Measurements from ENCODE around the gene LCLAT1.
"Not testable (repeated sequence)": the region's sequence is repeated elsewhere in the genome, so short reads cannot be mapped to it uniquely, and the experiment has no call there.

Gene LCLAT1

DNA sequence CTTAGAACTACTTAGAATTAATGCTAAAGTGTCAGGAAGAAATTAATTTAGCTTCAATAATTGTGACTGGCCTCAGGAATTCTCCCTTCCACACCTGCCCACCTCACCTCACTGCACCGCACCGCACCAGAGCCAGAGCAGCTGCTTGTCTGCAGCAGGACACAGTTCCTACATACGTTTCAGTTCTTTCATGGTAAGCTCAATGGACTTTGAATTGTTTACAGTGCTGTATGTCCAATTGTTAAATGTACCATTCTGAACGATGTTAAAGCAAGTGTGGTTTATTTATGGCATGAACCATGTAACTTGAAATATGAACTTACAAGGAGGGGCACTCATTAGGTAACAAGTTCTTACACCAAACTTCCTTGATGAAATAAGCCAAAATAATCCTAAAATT, 196.0 kb downstream of the LCLAT1 start:
- not testable (repeated sequence) for DNase-seq (ENCODE audit: low read depth)

DNA sequence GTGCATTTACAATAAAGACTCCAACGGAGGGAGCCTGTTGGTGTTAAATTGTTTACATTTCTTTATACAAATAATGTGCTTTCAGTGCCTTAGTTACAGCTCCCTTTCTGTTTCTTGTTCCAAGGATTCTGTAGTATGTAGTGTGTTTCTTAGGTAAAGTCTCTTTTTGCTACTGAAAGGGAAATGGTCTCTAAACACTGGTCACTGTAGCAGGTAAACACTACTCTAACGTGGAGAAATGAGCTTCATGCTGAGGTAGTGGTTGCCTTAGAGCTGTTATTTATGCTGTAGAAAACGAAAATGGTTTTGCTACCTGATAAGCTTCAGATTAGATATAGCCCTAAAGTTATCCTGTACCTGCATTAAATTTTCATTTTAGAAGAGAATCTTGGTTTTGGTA, 196.6 kb downstream of the LCLAT1 start:
- DNase-seq (ENCODE audit: low read depth): no peak

DNA sequence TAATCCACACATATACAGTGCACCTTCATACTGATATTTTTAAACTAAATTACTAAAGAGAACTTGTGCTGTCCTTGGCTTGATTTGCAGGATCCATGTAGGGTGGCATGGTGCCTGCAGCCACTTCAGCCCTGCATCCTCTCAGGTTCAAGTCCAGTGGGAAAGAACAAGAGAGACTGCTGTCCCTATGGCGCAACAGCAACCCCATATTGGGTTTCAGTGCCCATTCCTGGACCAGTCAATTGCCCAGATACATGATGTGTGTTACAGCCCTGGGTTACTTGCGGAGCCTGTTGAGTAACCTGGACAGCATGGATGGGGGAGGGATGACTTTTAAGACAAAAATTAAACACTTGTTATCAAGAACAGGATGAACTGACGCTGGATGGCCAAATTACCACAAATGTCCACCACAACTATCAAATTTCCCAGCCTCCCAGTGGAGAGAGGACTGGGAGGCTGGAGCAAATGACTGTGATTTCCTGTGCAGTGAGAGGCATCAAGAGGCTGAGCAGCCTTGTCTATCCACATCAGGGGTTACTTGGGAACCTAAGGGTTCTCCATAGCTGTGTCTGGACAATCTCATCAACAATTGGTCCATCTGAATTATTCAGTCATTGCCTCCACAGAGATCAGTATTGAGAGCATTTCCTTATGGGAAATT, 198.2 kb downstream of the LCLAT1 start:
- no peak for DNase-seq (ENCODE audit: low read depth)

GRCh38 chr2:30645745-30646119, 198.7 kb downstream of the LCLAT1 start:
- DNase-seq (ENCODE audit: low read depth): no peak

DNA sequence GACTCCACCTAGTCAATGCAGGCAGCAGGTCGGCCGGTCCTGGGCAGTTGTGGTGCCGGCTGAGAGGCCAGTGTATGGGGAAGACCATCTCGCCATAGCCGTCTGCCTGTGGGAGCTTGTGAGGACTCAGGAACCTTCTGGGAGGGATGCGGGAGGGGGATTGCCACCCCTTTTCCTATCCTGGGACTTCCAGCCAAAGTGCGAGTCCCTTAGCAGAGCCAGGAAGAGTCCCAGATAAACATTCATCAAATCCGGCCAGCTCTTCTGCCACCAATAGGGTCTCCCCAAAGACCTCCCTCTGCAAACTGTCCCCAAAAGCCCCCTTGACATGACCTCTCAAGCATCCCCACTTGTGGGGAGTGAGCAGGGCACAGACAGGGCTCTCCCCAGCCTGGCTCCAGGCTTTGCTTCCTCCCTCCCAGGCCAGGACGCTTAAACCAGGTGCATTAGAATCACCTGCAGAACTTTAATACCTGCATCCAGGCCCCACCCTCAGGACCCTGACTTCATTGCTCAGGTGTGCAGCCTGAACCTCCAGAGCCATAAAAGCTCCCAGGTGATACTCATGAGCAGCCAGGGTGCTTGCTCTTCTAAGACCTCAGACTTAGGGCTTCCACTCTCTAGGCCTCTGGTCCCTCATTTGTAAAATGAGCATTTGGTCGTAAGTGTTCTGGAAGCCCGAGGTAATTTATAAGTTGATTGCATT, 200.9 kb downstream of the LCLAT1 start:
- no peak for DNase-seq (ENCODE audit: low read depth)

DNA sequence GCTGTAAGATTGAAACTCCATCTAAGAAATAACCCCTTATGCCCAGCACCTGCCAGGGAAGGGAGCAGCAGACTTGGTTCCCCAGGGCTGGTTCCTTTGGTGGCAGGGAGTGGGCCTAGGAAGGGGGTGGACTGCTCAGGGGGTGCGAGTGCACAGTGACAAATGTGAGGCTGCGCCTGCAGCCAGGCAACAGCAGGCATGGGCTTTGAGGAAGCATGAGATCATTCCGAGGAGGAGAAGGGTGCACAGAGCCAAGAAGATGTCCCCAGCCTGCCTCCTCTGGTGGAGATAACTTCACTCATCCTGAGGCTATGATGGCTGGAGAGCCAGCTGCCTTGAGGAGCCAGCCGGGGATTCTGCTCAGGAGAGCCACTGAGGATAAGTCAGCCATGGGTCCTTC, 202.2 kb downstream of the LCLAT1 start:
- DNase-seq (ENCODE audit: low read depth): no peak

DNA sequence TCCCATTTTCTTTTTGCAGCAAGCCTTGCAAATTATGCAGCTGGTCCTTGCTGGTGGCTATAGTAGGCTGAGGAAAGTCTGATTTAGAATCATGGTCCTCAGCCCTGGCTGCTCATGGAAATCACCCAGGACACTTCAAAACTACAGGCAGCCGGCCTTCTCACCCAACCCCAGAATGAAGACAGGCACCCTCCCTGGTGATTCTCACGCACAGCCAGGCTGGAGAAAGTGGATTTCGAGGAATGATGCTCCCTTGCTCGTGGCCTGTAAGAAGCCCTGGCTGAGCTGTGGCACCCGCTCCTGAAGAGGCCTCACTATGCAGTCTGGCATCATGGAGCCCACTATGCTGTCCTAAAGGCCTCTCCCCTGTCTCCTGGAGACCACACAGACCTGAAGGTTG, 202.8 kb downstream of the LCLAT1 start:
- DNase-seq (ENCODE audit: low read depth): no peak

DNA sequence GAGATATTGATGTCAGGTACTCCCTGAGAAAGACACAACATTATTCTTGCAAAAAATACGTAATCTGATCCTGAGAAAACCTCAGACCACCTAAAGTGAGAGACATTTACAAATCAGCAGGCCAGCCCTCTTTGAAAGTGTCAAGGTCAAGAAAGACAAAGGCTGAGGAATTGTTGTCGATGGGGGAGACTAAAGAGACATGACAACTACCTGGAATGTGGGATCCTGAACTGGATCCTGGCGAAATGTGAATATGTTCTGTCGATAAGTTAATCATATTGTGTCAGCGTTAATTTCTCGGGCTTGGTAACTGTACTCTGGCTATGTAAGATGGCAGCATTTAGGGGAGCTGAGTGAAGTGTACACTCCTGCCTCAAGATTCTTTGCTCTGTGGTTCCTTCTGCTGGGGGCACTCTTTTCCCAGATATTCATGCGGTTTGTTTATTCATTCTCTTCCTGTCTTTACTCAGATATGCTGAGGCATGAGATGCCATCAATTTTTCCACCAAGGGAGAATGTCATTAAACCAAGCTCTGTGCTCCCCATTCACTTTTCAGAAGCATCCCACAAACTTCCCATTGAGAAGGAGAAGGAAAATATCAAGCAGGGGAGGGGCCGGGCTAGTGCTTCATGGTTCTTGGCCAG, 205.3 kb downstream of the LCLAT1 start:
- no peak for DNase-seq (ENCODE audit: low read depth)

DNA sequence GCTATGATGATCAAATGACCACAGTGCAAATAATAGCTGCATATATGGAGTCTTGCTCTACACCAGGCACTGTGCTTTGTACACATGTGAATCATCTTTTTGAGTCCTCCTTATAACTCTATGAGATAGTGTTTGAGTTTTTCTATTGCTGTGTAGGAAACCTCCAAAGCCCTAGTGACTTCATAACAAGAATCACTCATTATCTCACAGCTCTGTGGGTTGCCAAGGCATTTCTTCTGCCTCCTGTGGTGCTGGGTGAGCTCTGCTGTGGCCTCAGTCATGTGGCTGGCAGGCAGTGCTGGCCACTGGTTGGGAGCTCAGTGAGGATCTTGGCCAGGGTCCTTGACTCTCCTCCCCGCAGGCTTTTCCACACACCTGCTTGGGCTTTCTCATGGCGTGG, 206.8 kb downstream of the LCLAT1 start:
- no peak for DNase-seq (ENCODE audit: low read depth)

DNA sequence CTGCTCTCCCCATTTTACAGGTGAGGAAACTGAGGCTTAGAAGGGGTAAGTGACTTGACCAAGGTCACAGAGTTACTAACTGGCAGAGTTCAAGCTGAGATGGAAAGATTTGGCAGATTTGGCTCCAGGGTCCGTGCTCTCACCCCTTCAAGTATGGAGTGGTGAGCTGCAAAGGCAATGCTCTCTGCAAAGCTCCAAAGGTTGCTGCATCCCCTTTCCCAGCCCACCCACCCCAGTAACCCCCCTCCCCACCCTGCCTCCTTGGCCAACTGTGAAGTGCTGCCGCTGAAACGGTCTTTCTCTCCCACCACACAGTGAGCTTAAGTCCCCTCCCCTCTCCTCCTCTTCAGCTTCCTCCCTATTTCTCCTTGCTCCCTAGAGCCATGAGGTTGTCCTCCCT, 207.4 kb downstream of the LCLAT1 start:
- no peak for DNase-seq (ENCODE audit: low read depth)

DNA sequence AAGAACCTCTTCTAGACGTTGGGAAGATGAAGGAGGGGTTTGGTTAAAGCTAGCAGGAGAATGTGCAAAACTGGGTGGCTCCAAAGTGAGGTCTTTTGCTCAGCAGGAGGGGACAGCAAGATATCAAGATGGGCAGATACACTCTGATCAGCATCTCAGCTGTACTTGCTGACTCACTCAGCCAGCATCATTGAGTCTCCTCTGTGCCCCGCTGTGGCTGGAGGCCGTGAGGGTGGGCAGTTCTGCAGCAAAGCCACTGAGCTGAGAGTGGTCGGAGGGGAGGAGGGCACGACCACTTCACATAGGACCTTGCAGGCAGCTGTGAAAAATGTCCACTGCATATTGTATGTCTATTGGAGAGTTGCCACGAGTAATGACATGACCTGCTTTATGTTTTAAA, 208.2 kb downstream of the LCLAT1 start:
- DNase-seq (ENCODE audit: low read depth): no peak

DNA sequence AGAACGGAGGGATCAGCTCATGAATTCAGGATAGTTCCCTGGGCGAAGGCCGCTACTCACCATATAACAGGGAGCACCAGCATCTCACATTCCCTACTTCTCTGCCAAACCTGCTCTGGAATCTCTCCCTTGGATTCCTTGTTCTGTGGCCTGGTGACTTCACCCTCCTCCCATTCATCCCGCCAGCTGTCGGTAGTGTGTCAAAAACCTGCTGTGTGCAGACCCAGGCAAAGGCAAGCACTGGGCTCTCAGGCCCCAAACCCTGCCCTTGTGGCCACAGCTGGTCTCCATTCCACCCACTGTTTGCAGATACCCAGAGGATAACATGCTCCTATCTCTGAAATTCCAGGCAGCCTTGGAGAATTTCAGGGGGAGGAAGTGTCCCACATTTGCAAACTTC, 208.6 kb downstream of the LCLAT1 start:
- no peak for DNase-seq (ENCODE audit: low read depth)

GRCh38 chr2:30656079-30656478, 209.0 kb downstream of the LCLAT1 start:
- DNase-seq (ENCODE audit: low read depth): peak; percentile 56

GRCh38 chr2:30661173-30662107, 214.4 kb downstream of the LCLAT1 start:
- peak; percentile 39 for DNase-seq (ENCODE audit: low read depth)

DNA sequence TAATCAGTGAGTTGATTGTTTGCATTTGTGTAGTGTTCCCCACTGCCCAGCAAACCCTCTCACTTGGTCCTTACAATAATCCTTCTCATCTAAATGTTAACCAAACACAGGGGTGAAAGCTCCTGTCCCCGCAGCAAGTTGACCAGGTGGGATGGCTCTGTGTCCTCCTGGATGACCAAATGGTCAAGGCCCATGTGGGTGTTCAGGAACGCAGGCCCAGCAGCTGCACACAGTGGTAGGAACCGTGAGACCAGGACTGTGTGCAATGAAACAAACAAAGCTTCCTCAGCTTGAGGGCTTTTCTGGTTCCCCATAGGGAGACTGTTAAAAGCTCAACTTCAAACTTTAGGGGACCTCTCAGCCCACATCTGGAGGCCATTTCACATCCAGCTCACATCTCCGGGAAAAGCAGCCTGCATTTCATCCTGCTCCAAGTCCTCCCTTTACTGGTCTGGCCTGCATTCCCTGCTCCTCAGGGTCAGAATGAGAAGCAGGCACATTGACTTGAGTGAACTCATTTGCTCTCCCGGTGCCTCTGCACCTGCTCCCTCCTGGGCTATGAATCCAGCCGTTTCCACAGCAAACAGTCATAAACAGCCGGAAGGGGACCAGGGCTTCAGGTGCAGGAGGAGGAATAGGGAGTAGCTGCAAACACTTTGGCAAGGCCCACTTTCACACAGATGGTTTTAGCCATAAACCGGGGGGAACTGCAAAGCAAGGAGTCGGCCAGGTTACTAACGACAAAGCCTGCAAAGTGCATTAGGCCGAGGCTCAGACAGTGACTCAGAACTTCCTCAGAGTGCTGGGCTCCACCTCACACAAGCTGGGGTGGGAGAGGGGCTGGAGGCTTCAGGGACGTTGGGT, 215.5 kb downstream of the LCLAT1 start:
- DNase-seq (ENCODE audit: low read depth): peak; percentile 54

- no peak for DNase-seq (ENCODE audit: low read depth)
Observed at GRCh38 chr2:30663321-30663720, 216.3 kb downstream of the LCLAT1 start.

DNA sequence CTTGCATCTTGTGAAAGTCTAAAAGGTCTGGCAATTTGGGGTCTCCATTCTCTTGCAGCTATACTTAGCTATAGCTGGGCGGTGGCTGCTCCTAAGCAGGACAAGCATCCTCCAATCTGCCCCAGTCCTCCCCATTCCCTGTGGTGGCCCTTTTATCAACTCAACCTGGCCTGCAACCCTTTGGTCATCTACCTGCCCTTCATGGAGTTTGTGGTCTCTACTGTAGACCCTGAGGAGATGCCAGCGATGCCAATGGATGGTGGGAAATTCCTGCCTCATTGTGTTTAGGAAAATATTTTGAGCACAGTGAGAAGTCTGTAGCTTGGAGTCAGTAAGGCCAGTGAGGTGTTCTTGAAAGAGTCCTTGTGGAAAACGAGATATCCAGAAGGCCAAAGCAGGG, 216.8 kb downstream of the LCLAT1 start:
- no peak for DNase-seq (ENCODE audit: low read depth)

- DNase-seq (ENCODE audit: low read depth): peak; percentile 95
Observed at GRCh38 chr2:30664761-30665358, 217.8 kb downstream of the LCLAT1 start.

GRCh38 chr2:30665761-30666265, 218.8 kb downstream of the LCLAT1 start:
- DNase-seq (ENCODE audit: low read depth): no peak

GRCh38 chr2:30666266-30666874, 219.3 kb downstream of the LCLAT1 start:
- peak; percentile 91 for DNase-seq (ENCODE audit: low read depth)

All from ELR (cell line).